Vein endothelial cell (primary cell): ENCODE measurements around the gene TOPORS. TPM values are rescaled to one million over a fixed set of nuclear protein-coding genes. Genes with fewer than 3 reads are reported as not detected.

Source experiments
- total RNA-seq: library from RNA; depleted of rRNA; stranded (reverse); fragments of >200 nt; gene quantifications from 2 replicates; pipeline ENCODE4 v1.2.3, GENCODE V29; 2012

The TOPORS gene
- total RNA-seq, result 30.1 and 31.9 TPM in 2 replicates

GRCh38 chr9:32552172-32552872 is at the start of gene TOPORS, which contains the start of gene SMIM27:
Gene TOPORS, minus strand, starts transcription at chr9:32552586. Its CDS starts 150 bp downstream, at chr9:32552436.
Gene SMIM27, plus strand, starts transcription at chr9:32552327. Its CDS starts 108 bp downstream, at chr9:32552435.

GRCh38 chr9:32572900-32573523 is 20.6 kb upstream of the TOPORS start, which contains the start of gene NDUFB6:
Gene NDUFB6, minus strand, starts transcription at chr9:32573159. Its CDS starts 99 bp downstream, at chr9:32573060.

GRCh38 chr9:32526041-32526706 is 26.2 kb downstream of the TOPORS start, which contains the start of gene RIGI:
Gene RIGI, minus strand, starts transcription at chr9:32526196. Its CDS starts 30 bp downstream, at chr9:32526166.

Other genes starting within 250 kb of the TOPORS start
- gene ACO1, start 167.9 kb downstream of the TOPORS start, total RNA-seq, result 59.8 and 64.4 TPM in 2 replicates
- 12.4 and 25.6 TPM in 2 replicates for gene RIGI, start 26.4 kb downstream of the TOPORS start, total RNA-seq
- gene SMIM27, start 259 bp downstream of the TOPORS start, total RNA-seq, result 1.6 and 2.0 TPM in 2 replicates
- 22.5 and 40.0 TPM in 2 replicates for gene NDUFB6, start 20.6 kb upstream of the TOPORS start, total RNA-seq
- under 0.01 TPM in 1 of 2 replicates, not detected in the other for gene TAF1L, start 83.1 kb upstream of the TOPORS start, total RNA-seq
- gene TMEM215, start 231.0 kb upstream of the TOPORS start, total RNA-seq, result under 0.01 TPM in 1 of 2 replicates, not detected in the other